ENCODE results near the gene MATN4.

GRCh38 chr20:45288376-45288775 is 19.7 kb downstream of the MATN4 start:
- no peak for TF ChIP-seq CTCF (IDR thresholded peaks at IDR 0.05)
- no peak for TF ChIP-seq POLR2A (IDR thresholded peaks at IDR 0.05)
